ENCODE data around the gene ACSL6.

DNA sequence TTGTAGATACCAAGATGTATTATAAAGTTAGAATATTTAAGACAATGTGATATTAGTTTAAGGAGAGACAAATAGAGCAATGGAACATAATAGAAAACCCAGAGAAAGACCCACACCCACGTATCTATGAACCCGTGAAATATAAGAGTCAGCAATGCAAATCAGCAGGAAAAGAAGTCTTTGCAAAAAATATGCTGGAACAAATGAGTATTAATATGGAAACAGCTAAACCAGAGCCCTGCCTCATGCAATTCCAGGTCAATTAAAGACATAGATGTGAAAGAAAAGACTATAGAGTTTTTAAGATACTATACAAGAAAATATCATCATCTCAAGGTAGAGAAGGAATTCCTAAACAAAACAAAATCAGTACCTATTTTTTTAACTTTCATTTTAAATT lies 25.9 kb upstream of the ACSL6 start:
- TF ChIP-seq NFE2L2 (conservative IDR thresholded peaks at IDR 0.05; ENCODE audit: low read length) (no peak), CBX2 (IDR thresholded peaks at IDR 0.05; ENCODE audit: borderline replicate concordance, low read depth) (no peak), CTCF (IDR thresholded peaks at IDR 0.05) (no peak), EP300 (IDR thresholded peaks at IDR 0.05) (no peak), ZC3H11A (IDR thresholded peaks at IDR 0.05) (no peak), EHF (CRISPR knock-in tag; IDR thresholded peaks at IDR 0.05) (no peak), CHD4 (IDR thresholded peaks at IDR 0.05; ENCODE audit: borderline replicate concordance) (no peak), POLR2A (IDR thresholded peaks at IDR 0.05; ENCODE audit: low read length) (no peak), ELK1 (IDR thresholded peaks at IDR 0.05; ENCODE audit: low read depth, low read length) (no peak), USF2 (IDR thresholded peaks at IDR 0.05) (no peak)
- TF ChIP-seq, protein P1, sequence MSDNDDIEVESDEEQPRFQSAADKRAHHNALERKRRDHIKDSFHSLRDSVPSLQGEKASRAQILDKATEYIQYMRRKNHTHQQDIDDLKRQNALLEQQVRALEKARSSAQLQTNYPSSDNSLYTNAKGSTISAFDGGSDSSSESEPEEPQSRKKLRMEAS (IDR thresholded peaks at IDR 0.05), result no peak
